Measurements from ENCODE around the gene IL17D. TPM values are rescaled to one million over a fixed set of nuclear protein-coding genes. Genes with fewer than 3 reads are reported as not detected.

Gene IL17D
- total and polyA plus RNA-seq, 10 of the 15 experiments (the other 5 are each of a cell fraction or from before 2014, with no cell fraction given) = 0.03 to 1.6 (median 0.33) TPM

DNA sequence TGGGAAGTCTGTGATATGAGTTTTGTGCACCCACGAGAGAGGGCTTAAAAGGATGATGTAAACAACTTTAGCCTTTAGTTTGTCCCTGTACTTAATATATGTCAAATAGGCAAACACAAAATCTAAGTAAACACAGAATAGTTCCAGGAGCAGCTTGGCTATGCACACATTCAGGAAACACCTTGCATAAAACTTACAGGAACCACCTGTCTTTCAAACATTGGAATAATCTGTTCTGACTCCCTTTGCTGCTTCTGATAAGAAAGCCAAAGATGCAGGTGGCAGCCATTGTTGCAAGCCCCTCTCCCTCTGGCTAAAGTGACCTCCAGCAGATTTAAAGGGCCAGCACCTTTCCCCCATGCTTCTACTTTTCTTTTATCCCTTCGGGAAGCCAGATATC, 65.6 kb downstream of the IL17D start (continued):
- TF ChIP-seq IRF4 (IDR thresholded peaks at IDR 0.05; ENCODE audit: low read depth, low read length) (no peak), NFXL1 (IDR thresholded peaks at IDR 0.05; ENCODE audit: borderline replicate concordance) (no peak)

DNA sequence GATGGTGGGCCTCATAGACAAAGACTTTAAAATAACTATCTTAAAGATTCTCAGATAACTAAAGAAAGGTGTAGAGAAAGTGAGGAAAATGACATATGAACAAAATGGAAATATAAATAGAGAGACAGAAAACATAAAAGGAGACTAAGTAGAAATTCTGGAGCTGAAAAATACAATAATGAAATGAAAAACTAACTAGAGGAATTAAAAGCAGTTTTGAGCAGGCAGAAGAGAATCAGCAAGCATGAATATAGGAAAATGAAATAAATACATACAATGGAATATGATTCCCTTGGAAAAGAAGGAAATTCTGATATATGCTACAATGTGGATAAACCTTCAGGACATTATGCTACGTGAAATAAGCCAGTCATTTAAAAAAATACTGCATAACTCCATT, 66.3 kb downstream of the IL17D start:
- peaks cover 10% of the 10 kb centered on the region; the same call in 2 of the 3 replicates for H3K9me3 ChIP-seq (replicated peaks; ENCODE audit: control insufficient read depth, insufficient read depth, low read length)

More for the DNA sequence above, 66.3 kb downstream of the IL17D start:
- FAIRE-seq (no peak), DNase-seq (ENCODE audit: low read depth, low spot score) (no peak), ATAC-seq (no peak)
- Histone ChIP-seq H3K36me3 (ENCODE audit: control insufficient read depth in 2 of 2, insufficient read depth in 2 of 2, low read length in 1 of 2) (peaks cover 0 to 5% of the 10 kb centered on the region in 2 experiments; a peak in 1 of 4 replicates), H2AFZ (ENCODE audit: control insufficient read depth, low read depth, low read length) (no peak overlapping the region), H3K79me2 (ENCODE audit: control insufficient read depth, insufficient read depth, low read length) (peaks cover 18% of the 10 kb centered on the region), H3K9ac (ENCODE audit: control insufficient read depth, insufficient read depth, low read length) (no peak overlapping the region), H3K4me1 (ENCODE audit: control insufficient read depth, insufficient read depth, low read length) (peaks cover 4% of the 10 kb centered on the region; the same call in 1 of the 2 replicates), H4K20me1 (ENCODE audit: control insufficient read depth, insufficient read depth) (no peaks in the 10 kb centered on the region), H3K4me3 (no peak overlapping the region), H3K27me3 (replicated peaks in 1 of 2; ENCODE audit: control insufficient read depth in 2 of 2, insufficient read depth in 2 of 2, low read length in 1 of 2) (no peaks in the 10 kb centered on the region), H3K4me2 (ENCODE audit: control insufficient read depth, insufficient read depth) (no peak overlapping the region), H3K27ac (ENCODE audit: control insufficient read depth, insufficient read depth) (no peak overlapping the region)
- intact Hi-C loops (cut with micrococcal nuclease; ENCODE audit: unreplicated experiment) (loop anchor here (1.0 to 5.0 kb wide), 2 partner anchors 27 to 273 kb away; no protein-coding TSS in a partner anchor), in situ Hi-C loops (cut with MboI) (no loop called here)
- 94% methylated on average over 1 of the region's 1 CpG for WGBS (ENCODE audit: insufficient coverage, insufficient replicate concordance, low lambda C conversion rate, missing lambda C conversion rate)
- TF ChIP-seq CBX5 (IDR thresholded peaks at IDR 0.05; ENCODE audit: low read depth) (0 out of 2 replicates have a peak, but pooled peaks have one; percentile 60), CHD1 (IDR thresholded peaks at IDR 0.05; ENCODE audit: low read depth, low read length) (no peak), SP1 (IDR thresholded peaks at IDR 0.05; ENCODE audit: low read depth, low read length) (no peak), STAT1 (conservative IDR thresholded peaks at IDR 0.05) (no peak), MTA3 (IDR thresholded peaks at IDR 0.05; ENCODE audit: borderline replicate concordance, low read length) (no peak), TBL1XR1 (IDR thresholded peaks at IDR 0.05; ENCODE audit: low read depth, low read length) (no peak), YBX1 (IDR thresholded peaks at IDR 0.05) (no peak), EZH2 (IDR thresholded peaks at IDR 0.05; ENCODE audit: borderline replicate concordance, control insufficient read depth, low read depth, low read length) (no peak)
- BruUV-seq (replicated peaks) = no TSS peak
- RAD21 ChIA-PET (ENCODE audit: unreplicated experiment) = no interaction called here
- POLR2A ChIA-PET = interaction anchor here (0.6 kb wide), 1 partner anchor 226 kb away, joined by 3 read pairs; no protein-coding TSS in a partner anchor
- SMC1A ChIA-PET (ENCODE audit: uncharacterized antibody, unreplicated experiment) = no interaction called here
- CTCF ChIA-PET = no interaction called here

Other genes with a start within 250 kb of the IL17D start
- 11.3 and 11.5 TPM in 2 replicates for gene CRYL1, start 177.8 kb upstream of the IL17D start, total RNA-seq (2014; rRNA removed)
- gene CRYL1, start 177.8 kb upstream of the IL17D start, total RNA-seq (2014; rRNA removed; fragmentation: Illumina TruSeq; extraction: Trizol) = 7.3 and 7.5 TPM in 2 replicates
- 10.4 and 10.7 TPM in 2 replicates for gene CRYL1, start 177.8 kb upstream of the IL17D start, total RNA-seq (2021)
- 33.7 and 36.7 TPM in 2 replicates for gene CRYL1, start 177.8 kb upstream of the IL17D start, polyA plus RNA-seq (2011; rRNA removed)
- 8.0 and 12.9 TPM in 2 replicates for gene CRYL1, start 177.8 kb upstream of the IL17D start, polyA plus RNA-seq (2014; fragmentation: Illumina TruSeq; extraction: Trizol)
- gene CRYL1, start 177.8 kb upstream of the IL17D start, polyA plus RNA-seq (2014; fragmentation: Nextera tagmentation; extraction: Ambion mirVana) = 1 to 10 TPM; 5.5 to 7.9 TPM
- gene CRYL1, start 177.8 kb upstream of the IL17D start, polyA plus RNA-seq (2014; rRNA removed) = 11.6 and 13.8 TPM in 2 replicates
- gene CRYL1, start 177.8 kb upstream of the IL17D start, polyA plus RNA-seq (2016; fragmentation: Nextera tagmentation; extraction: Ambion mirVana) = 10 to 100 TPM; 13.0 to 13.8 TPM
- gene IFT88, start 136.5 kb upstream of the IL17D start, total RNA-seq (2014; rRNA removed) = 3.4 and 3.7 TPM in 2 replicates
- 5.2 and 5.4 TPM in 2 replicates for gene IFT88, start 136.5 kb upstream of the IL17D start, total RNA-seq (2014; rRNA removed; fragmentation: Illumina TruSeq; extraction: Trizol)
- 3.5 and 4.3 TPM in 2 replicates for gene IFT88, start 136.5 kb upstream of the IL17D start, total RNA-seq (2021)
- 2.9 and 5.1 TPM in 2 replicates for gene IFT88, start 136.5 kb upstream of the IL17D start, polyA plus RNA-seq (2011; rRNA removed)
- 4.8 and 5.9 TPM in 2 replicates for gene IFT88, start 136.5 kb upstream of the IL17D start, polyA plus RNA-seq (2014; fragmentation: Illumina TruSeq; extraction: Trizol)
- gene IFT88, start 136.5 kb upstream of the IL17D start, polyA plus RNA-seq (2014; fragmentation: Nextera tagmentation; extraction: Ambion mirVana) = 1 to 10 TPM; 3.3 to 3.8 TPM
- 2.4 and 3.8 TPM in 2 replicates for gene IFT88, start 136.5 kb upstream of the IL17D start, polyA plus RNA-seq (2014; rRNA removed)
- 1 to 10 TPM; 5.0 to 5.6 TPM for gene IFT88, start 136.5 kb upstream of the IL17D start, polyA plus RNA-seq (2016; fragmentation: Nextera tagmentation; extraction: Ambion mirVana)
- 9.3 and 9.8 TPM in 2 replicates for gene EEF1AKMT1, start 70.3 kb downstream of the IL17D start, total RNA-seq (2014; rRNA removed)
- 10.0 and 11.5 TPM in 2 replicates for gene EEF1AKMT1, start 70.3 kb downstream of the IL17D start, total RNA-seq (2014; rRNA removed; fragmentation: Illumina TruSeq; extraction: Trizol)
- gene EEF1AKMT1, start 70.3 kb downstream of the IL17D start, total RNA-seq (2021) = 8.1 and 9.5 TPM in 2 replicates
- 7.9 and 11.9 TPM in 2 replicates for gene EEF1AKMT1, start 70.3 kb downstream of the IL17D start, polyA plus RNA-seq (2011; rRNA removed)
- gene EEF1AKMT1, start 70.3 kb downstream of the IL17D start, polyA plus RNA-seq (2014; fragmentation: Illumina TruSeq; extraction: Trizol) = 7.9 and 10.3 TPM in 2 replicates
- gene EEF1AKMT1, start 70.3 kb downstream of the IL17D start, polyA plus RNA-seq (2014; fragmentation: Nextera tagmentation; extraction: Ambion mirVana) = 10 to 100 TPM; 42.8 to 44.5 TPM
- 10.5 and 10.9 TPM in 2 replicates for gene EEF1AKMT1, start 70.3 kb downstream of the IL17D start, polyA plus RNA-seq (2014; rRNA removed)
- gene EEF1AKMT1, start 70.3 kb downstream of the IL17D start, polyA plus RNA-seq (2016; fragmentation: Nextera tagmentation; extraction: Ambion mirVana) = 10 to 100 TPM; 29.4 to 30.3 TPM
- 24.9 and 28.9 TPM in 2 replicates for gene XPO4, start 199.0 kb downstream of the IL17D start, total RNA-seq (2014; rRNA removed)
- gene XPO4, start 199.0 kb downstream of the IL17D start, total RNA-seq (2014; rRNA removed; fragmentation: Illumina TruSeq; extraction: Trizol) = 23.3 and 23.9 TPM in 2 replicates
- gene XPO4, start 199.0 kb downstream of the IL17D start, total RNA-seq (2021) = 20.0 and 20.8 TPM in 2 replicates
- gene XPO4, start 199.0 kb downstream of the IL17D start, polyA plus RNA-seq (2011; rRNA removed) = 23.3 and 30.3 TPM in 2 replicates
- gene XPO4, start 199.0 kb downstream of the IL17D start, polyA plus RNA-seq (2014; fragmentation: Illumina TruSeq; extraction: Trizol) = 19.4 and 23.8 TPM in 2 replicates
- 1 to 10 TPM; 3.6 to 5.3 TPM for gene XPO4, start 199.0 kb downstream of the IL17D start, polyA plus RNA-seq (2014; fragmentation: Nextera tagmentation; extraction: Ambion mirVana)
- 12.5 and 14.6 TPM in 2 replicates for gene XPO4, start 199.0 kb downstream of the IL17D start, polyA plus RNA-seq (2014; rRNA removed)
- gene XPO4, start 199.0 kb downstream of the IL17D start, polyA plus RNA-seq (2016; fragmentation: Nextera tagmentation; extraction: Ambion mirVana) = 10 to 100 TPM; 14.6 to 17.4 TPM